CD1c-positive myeloid dendritic cell (primary cell): ENCODE results near the gene CACNA2D1.
"Not testable (repeated sequence)": the region's sequence is repeated elsewhere in the genome, so short reads cannot be mapped to it uniquely, and the experiment has no call there.

Source experiments
- DNase-seq: peaks from one replicate; pipeline ENCODE4 v3.0.0-alpha.2; 2016; ENCODE audit errors: extremely low spot score

CACNA2D1 gene

DNA sequence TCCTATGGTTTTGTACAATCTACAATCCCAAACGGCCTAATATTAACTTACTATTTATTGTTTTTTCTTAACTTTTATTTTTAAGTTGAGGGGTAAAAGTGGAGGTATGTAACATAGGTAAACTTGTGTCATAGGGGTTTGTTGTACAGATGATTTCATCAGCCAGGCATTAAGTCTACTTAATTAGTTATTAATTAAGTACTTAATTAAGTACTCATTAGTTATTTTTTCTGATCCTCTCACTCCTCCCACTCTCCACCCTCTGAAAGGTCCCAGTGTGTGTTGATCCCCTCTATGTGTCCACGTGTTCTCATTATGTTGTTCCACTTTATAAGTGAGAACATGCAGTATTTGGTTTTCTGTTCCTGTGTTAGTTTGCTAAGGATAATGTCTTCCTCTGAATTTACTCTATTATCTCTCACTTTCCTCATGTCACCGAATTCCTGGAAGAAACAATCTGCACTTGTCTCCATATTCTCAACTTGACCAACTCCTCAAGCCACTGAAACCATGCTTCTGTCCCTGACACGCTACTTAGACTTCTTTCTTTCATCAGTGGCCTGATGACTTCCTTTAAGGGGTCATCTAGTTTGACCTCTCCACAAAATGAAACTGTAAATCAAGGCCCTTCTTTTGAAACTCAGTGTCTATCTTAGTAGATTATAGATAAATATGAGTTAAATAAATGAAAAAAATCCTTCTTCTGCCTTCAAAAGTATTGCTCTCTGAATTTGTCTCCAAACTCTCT is 9.1 kb downstream of the CACNA2D1 start:
- no peak for DNase-seq

GRCh38 chr7:82433507-82433906 is 10.1 kb downstream of the CACNA2D1 start:
- no peak for DNase-seq

GRCh38 chr7:82432743-82433142 is 10.8 kb downstream of the CACNA2D1 start:
- not testable (repeated sequence) for DNase-seq

DNA sequence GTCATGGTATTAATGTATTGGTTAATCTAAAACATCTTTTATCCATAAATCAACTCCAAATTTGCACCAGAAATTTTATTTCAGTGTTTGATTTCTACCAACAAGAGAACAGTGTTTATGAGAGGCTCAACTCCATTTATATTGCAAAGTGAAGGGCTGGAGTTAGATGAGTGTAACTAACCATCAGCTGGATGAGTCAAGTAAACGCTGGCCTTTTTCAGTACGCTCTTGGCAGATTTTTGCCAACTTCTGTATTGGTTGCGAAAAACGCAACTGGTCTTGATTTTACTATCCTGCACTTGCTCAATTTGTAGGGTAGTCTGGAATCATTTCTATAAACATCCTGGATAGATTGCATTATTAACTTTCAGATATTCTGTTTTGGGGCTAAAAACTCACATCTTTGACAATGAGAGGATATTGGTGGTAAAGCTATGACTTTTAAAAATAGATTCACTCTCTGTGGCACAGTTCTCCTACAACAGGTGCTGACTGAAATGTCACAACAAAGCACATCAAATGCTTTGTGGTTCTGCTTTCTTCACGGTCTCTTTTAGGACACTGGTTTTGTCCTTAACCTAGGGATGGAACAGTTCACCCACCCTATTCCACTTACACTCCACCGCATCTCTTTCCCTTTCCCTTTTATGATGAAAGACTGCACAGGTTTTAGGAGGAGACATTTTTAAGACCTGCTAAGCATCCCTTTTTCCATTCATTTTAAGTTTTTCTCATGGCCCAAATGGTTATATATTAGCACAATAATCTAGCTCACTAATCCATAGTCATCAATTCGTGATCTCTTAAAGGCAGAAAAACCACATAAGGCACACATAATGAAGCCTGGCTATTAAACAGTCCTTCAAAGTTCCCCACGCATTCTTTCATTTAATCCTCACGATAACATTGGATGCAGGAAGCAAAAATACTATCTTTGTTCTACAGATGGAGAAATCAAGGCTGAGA is 12.8 kb downstream of the CACNA2D1 start:
- DNase-seq: no peak

DNA sequence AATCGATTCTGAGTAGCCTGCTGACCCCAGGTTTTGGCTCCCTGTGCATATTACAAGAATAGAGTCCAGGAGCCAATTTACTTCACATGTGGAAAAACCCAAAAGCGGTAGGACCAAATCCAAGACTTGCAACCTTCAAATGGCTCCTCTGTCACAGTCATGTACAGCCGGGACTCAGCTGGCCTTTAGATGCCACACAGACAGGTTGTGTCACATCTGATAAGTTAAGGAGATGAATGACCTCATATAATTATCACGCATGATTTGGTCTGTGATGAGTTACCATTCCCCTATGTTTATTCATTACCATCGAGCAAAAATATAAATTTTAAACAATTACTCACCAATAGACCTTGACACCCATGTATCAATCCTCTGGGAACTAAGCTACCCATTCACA is 14.2 kb downstream of the CACNA2D1 start:
- DNase-seq: no peak

GRCh38 chr7:82428186-82428961 is 15.2 kb downstream of the CACNA2D1 start:
- DNase-seq: no peak

- no peak for DNase-seq
These were observed 20.1 kb downstream of the CACNA2D1 start for GRCh38 chr7:82423446-82423845.

DNA sequence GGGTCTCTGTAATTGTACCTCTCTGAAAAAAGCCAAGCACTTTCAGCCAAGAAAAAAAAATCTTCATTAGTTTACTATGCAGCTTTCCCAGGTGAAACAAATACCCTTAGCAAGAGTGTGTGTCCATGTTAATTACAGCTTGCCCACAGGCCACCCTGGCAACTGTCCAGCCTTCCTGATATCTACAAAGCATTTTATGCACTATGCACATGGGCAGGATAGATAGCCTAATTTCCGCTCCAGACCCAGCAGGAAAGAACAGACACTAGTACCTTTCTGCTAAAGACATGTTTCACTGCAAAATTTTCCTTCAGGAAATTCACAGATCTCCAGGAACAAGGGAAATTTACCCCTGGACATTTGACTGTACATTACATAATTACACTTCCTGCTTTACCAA is 24.4 kb downstream of the CACNA2D1 start:
- no peak for DNase-seq

DNA sequence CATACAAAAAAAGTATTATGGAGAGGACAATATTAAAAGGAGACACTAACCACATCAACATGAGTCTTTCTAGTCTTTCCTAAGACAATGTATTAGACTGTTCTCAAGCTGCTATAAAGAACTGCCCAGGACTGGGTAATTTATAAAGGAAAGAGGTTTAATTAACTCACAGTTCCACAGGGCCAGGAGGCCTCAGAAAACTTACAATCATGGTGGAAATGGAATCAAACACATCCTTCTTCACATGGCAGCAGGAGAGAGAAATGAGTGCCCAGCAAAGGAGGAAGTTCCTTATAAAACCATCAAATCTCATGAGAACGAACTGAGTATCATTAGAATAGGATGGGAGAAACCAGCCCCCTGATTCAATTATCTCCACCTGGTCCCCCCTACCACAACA is 25.7 kb downstream of the CACNA2D1 start:
- no peak for DNase-seq

DNA sequence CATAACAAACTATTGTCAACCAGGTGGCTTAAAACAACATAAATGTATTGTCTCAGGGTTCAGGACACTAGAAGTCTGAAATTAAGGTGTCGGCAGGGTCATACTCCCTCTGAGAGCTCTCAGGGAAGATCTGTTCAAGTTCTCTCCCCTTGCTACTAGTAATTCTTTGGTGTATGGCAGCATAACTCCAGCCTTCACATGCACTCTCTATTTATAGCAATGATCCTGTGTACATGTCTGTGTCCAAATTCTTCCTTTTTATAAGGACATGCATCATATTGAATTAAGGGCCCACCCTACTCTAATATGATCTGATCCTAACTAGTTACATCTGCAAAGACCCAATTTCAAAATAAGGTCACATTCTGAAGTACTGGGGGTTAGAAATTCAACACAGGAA is 27.2 kb downstream of the CACNA2D1 start:
- DNase-seq: no peak

DNA sequence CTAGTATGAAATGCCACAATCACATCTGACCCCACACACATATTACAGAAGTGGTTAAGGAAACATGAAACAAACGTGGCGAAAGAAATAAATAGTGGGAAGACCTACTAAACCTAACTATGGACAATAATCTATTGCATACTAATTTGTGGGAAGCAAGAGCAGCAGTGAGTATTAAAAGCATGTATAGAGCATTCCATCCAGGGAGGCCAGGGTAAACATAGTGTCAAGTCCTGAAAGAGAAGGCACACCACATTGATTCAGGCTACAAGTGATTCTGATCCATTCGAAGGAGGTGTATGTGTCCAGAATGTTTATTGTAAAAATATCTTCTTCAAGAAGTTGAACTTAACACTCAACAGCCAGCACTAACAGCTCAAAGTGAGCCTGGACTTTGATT is 29.2 kb downstream of the CACNA2D1 start:
- no peak for DNase-seq

GRCh38 chr7:82413237-82413636 is 30.3 kb downstream of the CACNA2D1 start:
- DNase-seq: no peak

- no peak for DNase-seq
These were observed 31.8 kb downstream of the CACNA2D1 start for GRCh38 chr7:82411732-82412131.

GRCh38 chr7:82410461-82410860 is 33.1 kb downstream of the CACNA2D1 start:
- no peak for DNase-seq

GRCh38 chr7:82406937-82407336 is 36.6 kb downstream of the CACNA2D1 start:
- DNase-seq: no peak

DNA sequence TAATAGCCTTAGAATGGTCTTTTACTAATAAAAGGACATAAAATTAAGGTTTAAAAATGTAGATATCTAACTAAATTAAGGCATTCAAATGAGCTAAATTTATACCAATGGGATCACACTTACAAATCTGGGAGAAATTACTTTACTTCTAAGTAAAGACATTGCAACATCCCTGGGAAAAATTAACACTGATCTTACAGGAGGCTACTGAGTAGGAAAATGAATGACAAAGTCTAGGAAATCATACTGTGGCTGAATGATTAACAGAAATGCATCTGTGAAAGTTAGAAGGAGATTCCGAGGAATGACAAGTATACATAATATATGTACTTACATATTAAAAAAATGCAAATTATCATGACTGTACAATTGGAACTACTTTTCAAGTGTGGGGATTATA is 38.3 kb downstream of the CACNA2D1 start:
- no peak for DNase-seq

GRCh38 chr7:82404652-82405051 is 38.9 kb downstream of the CACNA2D1 start:
- DNase-seq: no peak

DNA sequence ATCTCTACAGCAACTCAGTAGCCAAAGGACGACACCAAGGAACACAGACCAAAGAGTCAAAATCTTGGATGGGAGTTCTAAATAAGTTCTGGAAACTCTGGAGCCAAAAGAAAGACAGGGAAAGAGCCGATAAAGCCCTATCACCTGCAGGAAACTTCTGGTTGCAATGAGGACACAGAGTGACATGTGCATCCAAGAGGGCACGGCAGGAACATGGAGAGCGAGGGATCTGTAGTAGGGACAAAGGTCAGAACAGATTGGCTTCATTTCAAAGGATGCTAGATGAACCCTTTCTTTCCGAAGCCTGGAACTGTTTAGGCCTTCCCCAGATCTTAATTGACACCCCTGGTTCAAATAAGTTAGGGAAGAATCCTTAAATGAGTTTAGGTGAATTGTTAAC is 39.5 kb downstream of the CACNA2D1 start:
- no peak for DNase-seq

- DNase-seq: no peak
These were observed 45.6 kb downstream of the CACNA2D1 start for GRCh38 chr7:82397879-82398524.

DNA sequence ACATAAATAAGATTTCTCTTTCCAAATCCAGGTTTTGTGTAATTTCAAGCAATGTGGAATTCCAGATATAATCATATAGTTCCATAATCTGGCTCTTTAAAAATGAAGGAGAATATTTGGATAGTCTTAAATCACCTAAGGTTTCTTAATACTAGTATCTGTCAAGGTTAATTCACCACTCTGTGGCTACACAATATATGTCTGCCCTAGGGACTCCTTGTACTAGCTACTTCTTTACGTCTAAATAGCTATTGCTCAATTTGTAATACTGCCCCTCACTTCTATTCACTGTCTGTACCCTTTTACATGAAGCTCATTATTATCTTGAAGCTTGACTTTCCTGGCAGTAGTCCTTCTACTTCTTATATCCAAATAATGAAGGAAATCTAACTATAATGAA is 47.2 kb downstream of the CACNA2D1 start:
- no peak for DNase-seq

DNA sequence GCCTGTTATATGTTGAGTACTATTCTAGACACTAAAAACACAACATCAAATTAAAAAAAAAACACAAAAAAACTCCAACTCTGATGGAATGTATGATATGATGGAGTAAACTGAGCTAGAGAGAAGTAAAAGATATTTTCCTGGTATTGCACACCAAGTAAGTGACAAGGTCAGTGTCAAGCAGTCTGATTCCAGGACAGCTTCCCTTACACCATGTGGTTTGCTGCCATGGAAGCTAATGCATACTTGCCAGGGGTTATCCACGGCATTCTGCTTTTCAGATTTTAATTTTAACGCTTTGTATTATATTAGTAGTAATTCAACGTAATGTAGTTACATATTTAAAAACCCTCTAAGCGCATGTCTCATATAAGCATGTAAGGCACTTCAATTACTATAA is 48.4 kb downstream of the CACNA2D1 start:
- DNase-seq: no peak

DNA sequence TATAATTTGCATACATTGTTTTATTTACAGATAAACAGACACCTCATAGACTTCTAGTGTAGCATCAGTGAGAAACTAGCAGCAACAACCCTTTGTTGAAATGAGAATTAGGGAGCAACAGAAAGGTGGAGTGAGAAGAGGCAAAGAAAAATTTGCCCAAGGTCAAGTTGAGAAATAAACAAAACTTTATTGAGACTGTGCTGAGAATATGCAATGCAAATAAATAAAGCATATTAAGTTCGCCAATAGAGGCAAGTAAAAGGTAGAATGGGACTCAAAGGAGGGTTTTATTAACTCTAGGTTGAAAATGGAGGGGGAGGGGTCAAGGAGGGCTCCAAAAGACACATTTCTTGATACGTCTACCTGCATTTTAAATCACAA is 49.7 kb downstream of the CACNA2D1 start:
- no peak for DNase-seq
